HepG2 (cell line): ENCODE data around the gene KCNQ1OT1. TPM values are rescaled to one million over a fixed set of nuclear protein-coding genes. Genes with fewer than 3 reads are reported as not detected.

Experiments used
- BRD4 ChIP-seq: sonication (generic); formaldehyde crosslinking; IDR thresholded peaks from 2 replicates; pipeline ENCODE4 v1.4.0; 2020; ENCODE audit warnings: missing genetic modification reagents
- CAMTA2 ChIP-seq: sonication (generic); formaldehyde crosslinking; IDR thresholded peaks from 2 replicates; pipeline ENCODE4 v1.4.0; 2020; ENCODE audit warnings: mild to moderate bottlenecking, missing genetic modification reagents, borderline replicate concordance
- NR2F1 ChIP-seq, 2 experiments: fragments of 450-650 bp in 1 of 2; formaldehyde crosslinking in 1 of 2; IDR thresholded peaks; 2 replicates each; pipeline versions ENCODE4 v1.5.0 to v1.6.1; 2016 to 2020; ENCODE audit warnings: mild to moderate bottlenecking in 1 of 2, missing compliant biosample characterization in 1 of 2, missing genetic modification reagents in 1 of 2, moderate library complexity in 1 of 2
- PAF1 ChIP-seq: IDR thresholded peaks from 2 replicates; pipeline ENCODE4 v1.6.1; 2016; ENCODE audit warnings: missing genetic modification reagents, missing compliant biosample characterization
- RXRA ChIP-seq: sonication (generic); formaldehyde crosslinking; IDR thresholded peaks from 2 replicates; pipeline ENCODE4 v1.5.1; 2020; ENCODE audit warnings: missing genetic modification reagents
- ZNF530 ChIP-seq: sonication (generic); formaldehyde crosslinking; IDR thresholded peaks from 2 replicates; pipeline ENCODE4 v1.5.0; 2020; ENCODE audit warnings: low read depth, mild to moderate bottlenecking, missing genetic modification reagents
- polyA plus RNA-seq, 8 experiments: library from polyadenylated mRNA; depleted of rRNA in 3 of 8; stranded (reverse) in 7 of 8; unstranded in 1 of 8; fragments of >200 nt; fragmentation: Illumina TruSeq in 4 of 8; extraction: Trizol in 4 of 8; gene quantifications; 2 replicates each; pipeline versions ENCODE4 v1.2.1 to v1.2.3, GENCODE V29; 2011 to 2016; ENCODE audit warnings: low read depth in 4 of 8, missing spikeins in 1 of 8, mixed read lengths in 1 of 8; ENCODE audit not compliant: insufficient read depth in 1 of 8
- total RNA-seq, 5 experiments: library from RNA; depleted of rRNA; stranded (reverse); fragments of >200 nt; fragmentation: Illumina TruSeq; extraction: Trizol; gene quantifications; 2 replicates each; pipeline ENCODE4 v1.2.3, GENCODE V29; 2016; ENCODE audit warnings: low read depth in 1 of 5
- TF ChIP-seq, protein P1 (sequence below), 2 experiments: fragments of 450-650 bp in 1 of 2; sonication (generic) in 1 of 2; formaldehyde crosslinking in 1 of 2; IDR thresholded peaks; 2 replicates each; pipeline versions ENCODE4 v1.6.1 to v1.8.0; 2016 to 2022; ENCODE audit warnings: antibody characterized with exemption in 1 of 2, mild to moderate bottlenecking in 1 of 2, missing genetic modification reagents in 1 of 2
- TF ChIP-seq, protein P2 (sequence below), 2 experiments: fragments of 450-650 bp in 1 of 2; sonication (generic) in 1 of 2; formaldehyde crosslinking; IDR thresholded peaks; 2 replicates each; pipeline versions ENCODE4 v1.5.0 to v1.8.0; 2020 to 2022; ENCODE audit warnings: mild to moderate bottlenecking in 1 of 2, missing genetic modification reagents in 1 of 2
- TF ChIP-seq, protein P3 (sequence below): sonication (generic); formaldehyde crosslinking; IDR thresholded peaks from 2 replicates; pipeline ENCODE4 v1.4.0; 2020; ENCODE audit warnings: missing genetic modification reagents, borderline replicate concordance
- TF ChIP-seq, protein P4 (sequence below): sonication (generic); formaldehyde crosslinking; IDR thresholded peaks from 2 replicates; pipeline ENCODE4 v1.5.1; 2020; ENCODE audit warnings: missing genetic modification reagents, mild to moderate bottlenecking, borderline replicate concordance
- TF ChIP-seq, protein P5 (sequence below): IDR thresholded peaks from 2 replicates; pipeline ENCODE4 v1.6.1; 2012; ENCODE audit warnings: inconsistent platforms

KCNQ1OT1 gene
- total and polyA plus RNA-seq, 2 of the 13 experiments (the other 11 are each of a cell fraction or from before 2014, with no cell fraction given): 1.3 to 18.9 TPM

DNA sequence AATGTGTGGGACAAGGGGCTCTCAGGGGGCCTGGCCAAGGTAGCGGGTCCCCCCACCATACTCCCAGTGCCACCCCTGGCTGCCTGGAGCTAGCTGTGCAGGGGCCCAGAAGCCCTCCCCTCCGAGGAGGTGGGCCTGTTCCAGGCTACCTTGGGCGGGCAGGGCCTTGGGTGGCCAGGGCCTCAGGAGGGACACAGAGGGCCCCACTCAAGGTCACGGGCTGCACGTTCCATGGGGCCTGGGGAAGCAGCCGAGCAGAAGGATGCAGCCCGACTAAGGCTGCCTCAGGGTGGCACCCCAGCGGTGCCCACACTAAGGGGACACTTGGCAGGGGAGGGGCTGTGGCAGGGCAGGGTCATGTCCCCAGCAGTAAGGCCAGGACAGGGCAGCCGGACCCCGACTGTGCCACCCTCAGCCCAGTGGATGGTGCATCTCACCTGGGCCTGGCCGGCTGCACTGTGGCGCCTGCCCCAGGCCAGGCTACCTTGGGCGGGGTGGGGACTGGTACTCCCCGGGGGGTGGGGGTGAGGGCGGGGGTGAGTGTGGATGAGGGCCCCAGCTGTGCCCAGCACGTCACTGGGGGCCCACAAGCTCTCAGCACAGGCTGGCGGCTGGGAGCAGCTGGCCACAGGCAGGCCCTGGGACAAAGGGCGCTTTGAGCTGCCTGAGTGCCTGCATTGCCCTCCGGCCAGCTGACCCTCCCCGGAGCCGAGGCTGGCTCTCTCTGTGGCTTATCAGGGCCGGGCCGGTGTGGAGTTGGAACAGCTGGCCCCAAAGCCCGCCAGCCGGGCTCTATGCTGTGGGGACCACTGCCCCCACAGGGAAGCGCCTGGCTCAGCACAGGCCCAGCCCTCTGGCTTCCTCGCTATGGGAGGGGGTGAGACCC is 137.9 kb downstream of the KCNQ1OT1 start (continued):
- TF ChIP-seq, protein P1, sequence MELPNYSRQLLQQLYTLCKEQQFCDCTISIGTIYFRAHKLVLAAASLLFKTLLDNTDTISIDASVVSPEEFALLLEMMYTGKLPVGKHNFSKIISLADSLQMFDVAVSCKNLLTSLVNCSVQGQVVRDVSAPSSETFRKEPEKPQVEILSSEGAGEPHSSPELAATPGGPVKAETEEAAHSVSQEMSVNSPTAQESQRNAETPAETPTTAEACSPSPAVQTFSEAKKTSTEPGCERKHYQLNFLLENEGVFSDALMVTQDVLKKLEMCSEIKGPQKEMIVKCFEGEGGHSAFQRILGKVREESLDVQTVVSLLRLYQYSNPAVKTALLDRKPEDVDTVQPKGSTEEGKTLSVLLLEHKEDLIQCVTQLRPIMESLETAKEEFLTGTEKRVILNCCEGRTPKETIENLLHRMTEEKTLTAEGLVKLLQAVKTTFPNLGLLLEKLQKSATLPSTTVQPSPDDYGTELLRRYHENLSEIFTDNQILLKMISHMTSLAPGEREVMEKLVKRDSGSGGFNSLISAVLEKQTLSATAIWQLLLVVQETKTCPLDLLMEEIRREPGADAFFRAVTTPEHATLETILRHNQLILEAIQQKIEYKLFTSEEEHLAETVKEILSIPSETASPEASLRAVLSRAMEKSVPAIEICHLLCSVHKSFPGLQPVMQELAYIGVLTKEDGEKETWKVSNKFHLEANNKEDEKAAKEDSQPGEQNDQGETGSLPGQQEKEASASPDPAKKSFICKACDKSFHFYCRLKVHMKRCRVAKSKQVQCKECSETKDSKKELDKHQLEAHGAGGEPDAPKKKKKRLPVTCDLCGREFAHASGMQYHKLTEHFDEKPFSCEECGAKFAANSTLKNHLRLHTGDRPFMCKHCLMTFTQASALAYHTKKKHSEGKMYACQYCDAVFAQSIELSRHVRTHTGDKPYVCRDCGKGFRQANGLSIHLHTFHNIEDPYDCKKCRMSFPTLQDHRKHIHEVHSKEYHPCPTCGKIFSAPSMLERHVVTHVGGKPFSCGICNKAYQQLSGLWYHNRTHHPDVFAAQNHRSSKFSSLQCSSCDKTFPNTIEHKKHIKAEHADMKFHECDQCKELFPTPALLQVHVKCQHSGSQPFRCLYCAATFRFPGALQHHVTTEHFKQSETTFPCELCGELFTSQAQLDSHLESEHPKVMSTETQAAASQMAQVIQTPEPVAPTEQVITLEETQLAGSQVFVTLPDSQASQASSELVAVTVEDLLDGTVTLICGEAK (IDR thresholded peaks at IDR 0.05): no peak
- TF ChIP-seq, protein P1 (CRISPR knock-in tag; IDR thresholded peaks at IDR 0.05): no peak
- TF ChIP-seq, protein P2, sequence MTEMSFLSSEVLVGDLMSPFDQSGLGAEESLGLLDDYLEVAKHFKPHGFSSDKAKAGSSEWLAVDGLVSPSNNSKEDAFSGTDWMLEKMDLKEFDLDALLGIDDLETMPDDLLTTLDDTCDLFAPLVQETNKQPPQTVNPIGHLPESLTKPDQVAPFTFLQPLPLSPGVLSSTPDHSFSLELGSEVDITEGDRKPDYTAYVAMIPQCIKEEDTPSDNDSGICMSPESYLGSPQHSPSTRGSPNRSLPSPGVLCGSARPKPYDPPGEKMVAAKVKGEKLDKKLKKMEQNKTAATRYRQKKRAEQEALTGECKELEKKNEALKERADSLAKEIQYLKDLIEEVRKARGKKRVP (CRISPR knock-in tag; IDR thresholded peaks at IDR 0.05): no peak
- no peak for TF ChIP-seq RXRA
- no peak for TF ChIP-seq CAMTA2 (CRISPR knock-in tag)
- no peak for TF ChIP-seq PAF1 (CRISPR knock-in tag)
- TF ChIP-seq, protein P3, sequence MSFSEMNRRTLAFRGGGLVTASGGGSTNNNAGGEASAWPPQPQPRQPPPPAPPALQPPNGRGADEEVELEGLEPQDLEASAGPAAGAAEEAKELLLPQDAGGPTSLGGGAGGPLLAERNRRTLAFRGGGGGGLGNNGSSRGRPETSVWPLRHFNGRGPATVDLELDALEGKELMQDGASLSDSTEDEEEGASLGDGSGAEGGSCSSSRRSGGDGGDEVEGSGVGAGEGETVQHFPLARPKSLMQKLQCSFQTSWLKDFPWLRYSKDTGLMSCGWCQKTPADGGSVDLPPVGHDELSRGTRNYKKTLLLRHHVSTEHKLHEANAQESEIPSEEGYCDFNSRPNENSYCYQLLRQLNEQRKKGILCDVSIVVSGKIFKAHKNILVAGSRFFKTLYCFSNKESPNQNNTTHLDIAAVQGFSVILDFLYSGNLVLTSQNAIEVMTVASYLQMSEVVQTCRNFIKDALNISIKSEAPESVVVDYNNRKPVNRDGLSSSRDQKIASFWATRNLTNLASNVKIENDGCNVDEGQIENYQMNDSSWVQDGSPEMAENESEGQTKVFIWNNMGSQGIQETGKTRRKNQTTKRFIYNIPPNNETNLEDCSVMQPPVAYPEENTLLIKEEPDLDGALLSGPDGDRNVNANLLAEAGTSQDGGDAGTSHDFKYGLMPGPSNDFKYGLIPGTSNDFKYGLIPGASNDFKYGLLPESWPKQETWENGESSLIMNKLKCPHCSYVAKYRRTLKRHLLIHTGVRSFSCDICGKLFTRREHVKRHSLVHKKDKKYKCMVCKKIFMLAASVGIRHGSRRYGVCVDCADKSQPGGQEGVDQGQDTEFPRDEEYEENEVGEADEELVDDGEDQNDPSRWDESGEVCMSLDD: peak; percentile 26; the same call in 1 of the 2 replicates
- TF ChIP-seq NR2F1 (CRISPR knock-in tag; IDR thresholded peaks at IDR 0.05): no peak
- peak; percentile 80 for TF ChIP-seq BRD4
- TF ChIP-seq, protein P4, sequence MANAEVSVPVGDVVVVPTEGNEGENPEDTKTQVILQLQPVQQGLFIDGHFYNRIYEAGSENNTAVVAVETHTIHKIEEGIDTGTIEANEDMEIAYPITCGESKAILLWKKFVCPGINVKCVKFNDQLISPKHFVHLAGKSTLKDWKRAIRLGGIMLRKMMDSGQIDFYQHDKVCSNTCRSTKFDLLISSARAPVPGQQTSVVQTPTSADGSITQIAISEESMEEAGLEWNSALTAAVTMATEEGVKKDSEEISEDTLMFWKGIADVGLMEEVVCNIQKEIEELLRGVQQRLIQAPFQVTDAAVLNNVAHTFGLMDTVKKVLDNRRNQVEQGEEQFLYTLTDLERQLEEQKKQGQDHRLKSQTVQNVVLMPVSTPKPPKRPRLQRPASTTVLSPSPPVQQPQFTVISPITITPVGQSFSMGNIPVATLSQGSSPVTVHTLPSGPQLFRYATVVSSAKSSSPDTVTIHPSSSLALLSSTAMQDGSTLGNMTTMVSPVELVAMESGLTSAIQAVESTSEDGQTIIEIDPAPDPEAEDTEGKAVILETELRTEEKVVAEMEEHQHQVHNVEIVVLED (CRISPR knock-in tag): 0 out of 2 replicates have a peak, but pooled peaks have one; percentile 15
- TF ChIP-seq, protein P5, sequence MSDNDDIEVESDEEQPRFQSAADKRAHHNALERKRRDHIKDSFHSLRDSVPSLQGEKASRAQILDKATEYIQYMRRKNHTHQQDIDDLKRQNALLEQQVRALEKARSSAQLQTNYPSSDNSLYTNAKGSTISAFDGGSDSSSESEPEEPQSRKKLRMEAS: peak; percentile 39
- TF ChIP-seq ZNF530 (CRISPR knock-in tag): no peak
